GM21390 (cell line): ENCODE measurements around the gene HADH.
A peak's percentile ranks its signal among the peaks of the same experiment; 100 is the strongest.
"Not testable (repeated sequence)": the region's sequence is repeated elsewhere in the genome, so short reads cannot be mapped to it uniquely, and the experiment has no call there.

Experiments used
- ATAC-seq: cut with Tn5 transposase; IDR thresholded peaks from one replicate; pipeline ENCODE4 v1.9.1; 2021; ENCODE audit not compliant: unreplicated experiment

Gene HADH

DNA sequence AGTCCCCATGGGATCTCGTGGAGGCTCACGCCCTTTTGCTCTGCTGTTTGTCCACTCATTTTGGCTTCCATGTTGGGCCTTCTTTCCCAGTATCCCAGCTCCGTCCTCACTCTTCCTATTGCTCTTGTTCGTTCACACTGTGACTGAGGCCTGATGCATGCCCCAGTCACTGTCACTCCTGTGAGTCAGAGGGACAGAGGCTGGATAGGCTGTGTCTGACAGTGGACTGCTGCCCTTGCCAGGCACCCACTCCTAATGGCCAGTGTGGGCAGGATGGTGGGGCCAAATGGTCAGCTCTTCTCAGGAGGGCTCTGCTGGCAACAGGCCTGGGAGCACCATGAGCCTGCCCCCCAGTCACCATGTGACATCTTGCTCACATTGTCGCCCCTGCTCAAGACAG lies 40.0 kb downstream of the HADH start:
- ATAC-seq = no peak

DNA sequence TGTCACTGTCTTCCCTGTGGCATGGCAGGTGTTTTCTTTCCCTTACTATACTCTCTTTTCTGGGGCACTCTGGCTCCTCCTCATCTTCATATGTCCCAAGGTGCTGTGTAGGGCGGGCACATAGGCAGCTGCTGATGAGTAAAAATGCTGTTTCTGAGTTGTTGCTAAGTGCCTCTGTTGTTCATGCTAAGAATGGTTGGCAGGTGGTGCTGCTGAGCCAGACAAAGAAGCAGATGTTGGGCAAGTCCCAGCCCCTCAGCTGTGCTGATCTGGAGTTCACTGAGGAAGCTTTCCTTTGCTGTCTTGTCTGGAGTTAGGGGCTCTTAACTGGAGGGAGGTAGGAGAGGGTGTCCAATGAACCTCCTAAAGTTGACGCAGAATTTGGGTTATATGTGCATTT lies 40.6 kb downstream of the HADH start:
- ATAC-seq = peak; percentile 97

GRCh38 chr4:108031427-108032083 lies 41.9 kb downstream of the HADH start:
- ATAC-seq = no peak

- ATAC-seq = no peak
These were observed 43.7 kb downstream of the HADH start for GRCh38 chr4:108033348-108033747.

DNA sequence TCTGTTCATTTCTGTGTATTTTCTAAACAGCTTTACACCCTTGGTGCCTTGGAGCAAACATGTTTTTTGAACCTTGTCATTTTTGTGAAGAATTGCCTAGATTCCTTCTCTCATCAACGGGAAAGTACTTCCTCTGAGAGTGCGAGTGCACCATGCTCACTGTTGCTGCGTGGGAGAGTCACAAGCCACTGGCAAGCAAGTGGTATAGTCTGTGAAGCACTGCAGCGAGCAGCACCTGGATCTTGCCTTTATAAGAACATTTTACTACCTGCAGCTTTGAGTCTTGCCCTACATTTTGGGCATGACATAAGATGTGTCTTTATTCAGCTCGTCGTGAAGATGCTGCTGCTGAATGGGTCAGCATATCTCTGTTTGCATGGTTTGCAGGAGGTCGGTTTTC lies 44.9 kb downstream of the HADH start:
- ATAC-seq = no peak

GRCh38 chr4:108035691-108036090 lies 46.0 kb downstream of the HADH start:
- no peak for ATAC-seq

DNA sequence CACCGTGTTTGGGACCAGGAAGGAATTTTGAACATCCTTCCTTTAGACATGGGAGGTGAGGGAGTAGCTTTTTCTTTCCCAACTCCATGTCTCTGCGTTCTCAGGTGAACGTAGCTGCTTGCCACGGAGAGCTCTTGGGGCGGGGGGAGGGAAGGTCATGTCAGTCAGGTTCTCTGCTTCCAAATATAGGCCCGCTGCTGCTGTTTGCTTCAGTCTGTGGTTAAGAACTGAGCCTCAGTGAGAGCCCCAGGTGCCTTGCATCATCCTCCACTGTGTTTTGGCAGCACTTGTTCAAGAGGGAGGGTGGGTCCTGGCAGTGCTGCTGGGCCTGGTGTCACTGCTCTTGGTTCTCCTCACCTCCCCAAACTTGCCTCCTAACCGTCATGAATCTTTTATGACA lies 46.5 kb downstream of the HADH start:
- peak; percentile 98 for ATAC-seq

- no peak for ATAC-seq
These were observed 48.2 kb downstream of the HADH start for GRCh38 chr4:108037884-108038283.

GRCh38 chr4:108042927-108043326 lies 53.2 kb downstream of the HADH start:
- ATAC-seq = no peak

DNA sequence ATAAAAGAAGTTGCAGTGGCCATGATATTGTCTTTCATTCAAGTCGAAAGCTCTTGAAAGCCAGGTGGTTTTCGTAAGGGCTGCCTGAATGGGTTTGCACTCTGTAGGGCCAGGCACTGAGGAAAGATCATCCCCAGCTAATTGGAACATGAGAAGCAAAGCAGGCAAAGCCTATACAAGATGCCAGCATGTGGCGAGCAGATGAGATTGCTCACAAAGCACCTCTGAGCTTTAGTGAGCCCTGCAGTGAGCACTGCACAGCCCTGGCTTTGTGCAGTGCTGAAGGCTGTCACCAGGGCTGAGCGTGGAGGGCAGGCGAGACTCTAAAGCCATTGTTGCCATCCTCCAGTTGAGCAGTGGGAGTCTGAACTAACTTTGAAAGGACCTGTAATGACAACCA lies 53.8 kb downstream of the HADH start:
- no peak for ATAC-seq

GRCh38 chr4:108044951-108045686 lies 55.4 kb downstream of the HADH start:
- ATAC-seq = no peak

GRCh38 chr4:108045687-108046024 lies 56.0 kb downstream of the HADH start:
- ATAC-seq = no peak

GRCh38 chr4:108047199-108047598 lies 57.5 kb downstream of the HADH start:
- no peak for ATAC-seq

DNA sequence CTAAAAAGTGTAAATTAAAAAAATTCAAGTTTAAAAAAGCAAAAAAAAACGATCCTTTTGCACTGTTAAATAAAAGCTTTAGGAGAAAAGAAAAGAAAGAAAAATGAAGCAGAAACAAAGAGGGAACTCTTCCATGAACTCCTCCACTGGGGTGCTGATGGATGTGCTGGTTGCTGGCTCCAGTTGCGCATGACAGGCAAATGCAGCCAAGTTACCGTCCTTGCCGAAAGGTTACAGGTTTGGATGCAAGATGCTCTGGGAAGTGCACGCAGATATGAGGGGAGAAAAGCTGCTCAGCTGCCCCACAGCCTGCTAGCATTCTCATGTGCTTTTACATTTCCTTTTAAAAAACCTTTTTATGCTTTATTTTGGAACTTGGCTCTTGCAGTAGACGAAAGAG lies 58.5 kb downstream of the HADH start:
- no peak for ATAC-seq

DNA sequence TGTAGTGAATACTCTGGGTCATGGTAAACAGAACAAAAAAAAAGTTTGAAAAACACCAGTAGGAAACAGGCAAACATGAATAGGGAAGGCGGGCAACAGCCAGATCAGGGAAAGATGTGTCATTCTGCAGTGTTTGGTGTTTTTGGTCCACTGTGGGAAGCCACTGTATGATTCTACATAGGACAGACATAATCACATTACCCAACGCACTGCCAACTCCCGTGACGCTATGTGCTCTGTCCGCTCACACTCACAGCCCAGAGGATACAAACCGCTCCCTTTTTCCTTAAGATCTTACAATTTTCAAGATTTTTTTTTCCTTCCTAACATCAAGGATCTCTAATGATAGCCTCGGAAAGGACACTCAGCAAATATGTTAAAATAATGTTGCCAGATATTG lies 59.3 kb downstream of the HADH start:
- no peak for ATAC-seq

DNA sequence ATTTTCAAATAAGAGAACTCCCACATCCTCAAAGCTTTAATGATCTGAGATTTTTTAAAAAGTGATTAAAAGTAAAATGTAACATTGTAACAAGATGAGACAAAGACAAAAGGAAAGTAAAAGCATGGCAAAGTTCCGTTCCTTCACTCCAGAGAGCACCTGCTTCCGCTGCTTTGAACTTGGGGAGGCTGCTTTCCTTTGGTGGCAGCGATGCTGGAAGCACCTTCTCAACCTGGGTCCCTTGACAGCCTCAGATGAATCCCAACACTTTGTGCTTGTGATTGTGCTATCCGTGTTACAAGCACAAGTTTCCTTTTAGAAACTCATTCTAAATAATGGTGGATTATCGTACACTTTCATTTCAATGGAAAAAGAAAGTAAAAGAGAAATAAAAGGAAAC lies 59.7 kb downstream of the HADH start:
- ATAC-seq = no peak

GRCh38 chr4:108050166-108051111 lies 60.8 kb downstream of the HADH start:
- not testable (repeated sequence) for ATAC-seq

- no peak for ATAC-seq
These were observed 61.7 kb downstream of the HADH start for GRCh38 chr4:108051343-108051742.

DNA sequence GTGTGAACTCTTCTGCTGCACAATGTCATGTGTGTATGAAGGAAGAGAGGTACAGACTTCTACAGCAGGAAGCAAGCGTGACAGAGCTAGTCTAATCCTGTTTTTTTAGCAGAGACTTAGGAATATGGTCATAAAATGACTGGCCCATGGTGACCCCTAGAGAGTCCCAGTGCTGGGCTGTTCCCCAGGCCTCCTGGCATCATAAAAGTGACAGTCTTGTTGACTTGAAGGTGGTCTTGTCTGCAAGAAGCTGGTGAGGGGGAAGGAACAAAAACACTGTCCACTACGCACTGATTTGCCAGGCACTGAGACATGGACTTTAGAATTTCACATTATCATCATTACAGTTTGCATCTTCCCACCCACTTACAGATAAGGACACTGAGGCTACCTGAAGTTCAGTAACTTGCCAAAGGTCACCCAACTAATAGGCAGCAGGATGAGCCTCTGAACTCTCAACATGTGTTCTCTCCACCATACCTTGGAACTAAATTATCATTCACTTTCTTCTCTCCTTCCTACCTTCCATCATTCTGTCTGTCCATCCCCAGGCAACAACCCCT lies 63.0 kb downstream of the HADH start:
- ATAC-seq = peak; percentile 21

- ATAC-seq = peak; percentile 87
These were observed 63.6 kb downstream of the HADH start for GRCh38 chr4:108053251-108053711.

- ATAC-seq = no peak
These were observed 64.4 kb downstream of the HADH start for GRCh38 chr4:108054025-108054638.
